ENCODE data around the gene BRD4. TPM values are rescaled to one million over a fixed set of nuclear protein-coding genes. Genes with fewer than 3 reads are reported as not detected.

The BRD4 gene
- total RNA-seq, 1 experiment from 2014 or later: 144 TPM

DNA sequence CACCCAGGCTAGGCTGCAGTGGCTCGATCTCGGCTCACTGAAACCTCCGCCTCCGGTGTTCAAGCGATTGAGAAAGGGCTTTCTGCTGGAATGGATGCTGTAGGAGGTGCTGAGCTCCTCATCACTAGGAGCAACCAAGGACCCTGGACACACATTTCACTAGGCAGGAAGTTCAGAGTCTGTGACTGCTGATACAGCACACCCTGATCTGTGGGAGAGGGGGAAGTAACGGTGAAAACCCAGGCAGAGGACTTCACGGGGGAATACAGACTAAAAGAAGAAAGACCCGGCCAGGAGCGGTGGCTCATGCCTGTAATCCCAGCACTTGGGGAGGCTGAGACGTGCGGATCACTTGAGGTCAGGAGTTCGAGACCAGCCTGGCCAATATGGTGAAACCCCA lies 119.6 kb downstream of the BRD4 start:
- Histone ChIP-seq H2AK5ac (ENCODE audit: insufficient read length, low read length) (no peak overlapping the region), H3K23me2 (ENCODE audit: insufficient read length, low read depth, low read length, poor library complexity, severe bottlenecking) (no peaks in the 10 kb centered on the region), H3K27me3 (ENCODE audit: insufficient read depth, low read length) (no peaks in the 10 kb centered on the region), H4K5ac (ENCODE audit: insufficient read length, low read depth, low read length) (no peak overlapping the region), H3K18ac (ENCODE audit: insufficient read length, low read depth, low read length) (no peak overlapping the region), H3K4me1 (ENCODE audit: insufficient read depth, low read length) (no peaks in the 10 kb centered on the region), H3K23ac (ENCODE audit: insufficient read length, low read depth, low read length) (no peak overlapping the region), H3T11ph (ENCODE audit: low read length) (no peak overlapping the region), H2BK20ac (ENCODE audit: low read depth, low read length, poor library complexity, severe bottlenecking) (no peak overlapping the region), H4K8ac (replicated peaks; ENCODE audit: insufficient read length, low read depth, low read length) (no peak overlapping the region), H2BK15ac (ENCODE audit: low read depth, low read length) (no peak overlapping the region), H2BK12ac (ENCODE audit: insufficient read length, low read depth, low read length) (no peak overlapping the region), H2BK5ac (ENCODE audit: insufficient read length, low read length) (no peak overlapping the region), H3K9me3 (ENCODE audit: control insufficient read depth, low read depth, low read length) (no peaks in the 10 kb centered on the region), H3K79me1 (ENCODE audit: insufficient read depth, low read depth, low read length, poor library complexity, severe bottlenecking) (no peaks in the 10 kb centered on the region), H3K4ac (ENCODE audit: low read depth, low read length) (no peak overlapping the region), H3K56ac (ENCODE audit: insufficient read length, low read depth, low read length) (no peak overlapping the region), H4K91ac (ENCODE audit: insufficient read length, low read depth, low read length) (no peak overlapping the region), H3K79me2 (ENCODE audit: insufficient read depth, low read length) (no peaks in the 10 kb centered on the region), H3K9ac (ENCODE audit: extremely low read depth, insufficient read length, low read length) (no peak overlapping the region), H2BK120ac (ENCODE audit: low read depth, low read length, poor library complexity, severe bottlenecking) (no peak overlapping the region), H2AFZ (ENCODE audit: low read length) (no peak overlapping the region), H4K20me1 (ENCODE audit: control insufficient read depth, insufficient read depth, insufficient read length) (no peaks in the 10 kb centered on the region), H3K14ac (ENCODE audit: insufficient read depth, low read length) (no peak overlapping the region), H3K27ac (ENCODE audit: insufficient read length, low read depth, low read length) (no peak overlapping the region), H3K4me2 (ENCODE audit: insufficient read depth, insufficient read length, low read length) (no peak overlapping the region)
- no peak overlapping the region for H3K4me3 Mint-ChIP-seq
- no peak overlapping the region for H3K27ac Mint-ChIP-seq
- no peaks in the 10 kb centered on the region for H3K27me3 Mint-ChIP-seq (ENCODE audit: low read depth)
- no CpG with 5 or more reads among the region's 12 CpGs for WGBS (ENCODE audit: extremely low coverage, insufficient read length, low lambda C conversion rate)
- H3K9me3 Mint-ChIP-seq: no peaks in the 10 kb centered on the region
- no peaks in the 10 kb centered on the region for H3K36me3 Mint-ChIP-seq (ENCODE audit: insufficient read depth in 1 of 3, low read depth in 3 of 3)
- TF ChIP-seq, protein P1, sequence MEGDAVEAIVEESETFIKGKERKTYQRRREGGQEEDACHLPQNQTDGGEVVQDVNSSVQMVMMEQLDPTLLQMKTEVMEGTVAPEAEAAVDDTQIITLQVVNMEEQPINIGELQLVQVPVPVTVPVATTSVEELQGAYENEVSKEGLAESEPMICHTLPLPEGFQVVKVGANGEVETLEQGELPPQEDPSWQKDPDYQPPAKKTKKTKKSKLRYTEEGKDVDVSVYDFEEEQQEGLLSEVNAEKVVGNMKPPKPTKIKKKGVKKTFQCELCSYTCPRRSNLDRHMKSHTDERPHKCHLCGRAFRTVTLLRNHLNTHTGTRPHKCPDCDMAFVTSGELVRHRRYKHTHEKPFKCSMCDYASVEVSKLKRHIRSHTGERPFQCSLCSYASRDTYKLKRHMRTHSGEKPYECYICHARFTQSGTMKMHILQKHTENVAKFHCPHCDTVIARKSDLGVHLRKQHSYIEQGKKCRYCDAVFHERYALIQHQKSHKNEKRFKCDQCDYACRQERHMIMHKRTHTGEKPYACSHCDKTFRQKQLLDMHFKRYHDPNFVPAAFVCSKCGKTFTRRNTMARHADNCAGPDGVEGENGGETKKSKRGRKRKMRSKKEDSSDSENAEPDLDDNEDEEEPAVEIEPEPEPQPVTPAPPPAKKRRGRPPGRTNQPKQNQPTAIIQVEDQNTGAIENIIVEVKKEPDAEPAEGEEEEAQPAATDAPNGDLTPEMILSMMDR (conservative IDR thresholded peaks at IDR 0.05): no peak
- no peaks in the 10 kb centered on the region for H3K4me1 Mint-ChIP-seq
- no peak for DNase-seq
